Left forelimb (tissue), 1 donor: ENCODE results near the gene CTSC.
"Not testable (repeated sequence)": the region's sequence is repeated elsewhere in the genome, so short reads cannot be mapped to it uniquely, and the experiment has no call there.

Source experiments
- DNase-seq: peaks from one replicate; pipeline ENCODE4 v3.0.0-alpha.2; 2018; ENCODE audit warnings: low spot score

CTSC gene

DNA sequence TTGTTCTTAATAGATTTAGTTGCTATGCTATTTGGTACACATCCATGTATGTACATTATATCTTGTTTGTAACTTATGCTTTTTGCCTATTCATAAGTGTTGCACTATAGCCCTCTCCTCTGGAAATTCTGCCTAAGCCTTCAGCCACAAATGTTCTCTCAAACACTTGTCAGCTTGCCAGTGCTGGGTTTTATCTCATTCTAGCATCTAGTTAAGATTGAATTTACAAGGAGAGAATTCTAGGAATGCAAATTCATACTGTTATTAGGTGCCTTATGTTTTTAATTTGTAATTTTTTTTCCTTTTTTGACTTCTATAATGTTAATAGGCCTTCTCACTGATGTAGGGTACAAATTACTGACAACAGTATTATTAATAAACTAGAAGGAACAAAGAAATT lies 14.6 kb upstream of the CTSC start:
- no peak for DNase-seq

DNA sequence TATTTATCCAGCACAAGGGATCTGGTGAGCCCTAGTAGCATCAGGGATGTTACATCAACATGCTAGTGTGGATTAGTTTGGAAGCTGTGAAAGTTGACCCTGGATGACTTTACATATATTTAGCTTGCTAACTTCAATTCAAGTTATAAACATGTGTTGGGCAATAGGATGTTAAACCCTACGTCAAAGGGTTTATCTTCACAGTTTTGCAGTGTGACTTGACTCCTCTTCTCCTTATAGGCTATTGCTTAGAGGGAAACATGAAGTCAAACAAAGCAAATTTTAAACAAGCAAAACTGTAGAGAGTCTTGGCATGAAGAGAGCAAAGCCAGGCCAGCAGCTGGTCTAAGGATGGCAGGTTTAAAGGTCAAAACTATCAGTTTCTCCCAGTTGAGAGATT lies 11.3 kb upstream of the CTSC start:
- DNase-seq: no peak

DNA sequence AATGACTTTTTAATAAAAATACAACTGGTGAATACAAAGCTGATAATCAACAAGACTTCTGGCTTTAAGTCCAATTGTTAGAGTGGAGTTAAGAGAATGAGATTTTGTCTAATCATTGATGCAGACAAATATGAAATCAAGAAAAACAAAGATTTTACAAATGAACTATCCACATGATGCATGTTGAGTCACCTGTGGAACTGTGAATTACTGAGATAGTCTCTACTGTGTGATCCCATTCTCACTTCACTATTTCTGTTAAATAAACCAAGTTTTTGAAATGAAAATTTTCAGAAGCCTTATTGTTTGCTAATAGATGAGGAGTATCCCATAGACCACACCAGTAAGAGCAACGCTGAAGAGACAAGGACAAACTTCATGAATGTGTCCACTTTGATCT lies 8.4 kb upstream of the CTSC start:
- DNase-seq: no peak

DNA sequence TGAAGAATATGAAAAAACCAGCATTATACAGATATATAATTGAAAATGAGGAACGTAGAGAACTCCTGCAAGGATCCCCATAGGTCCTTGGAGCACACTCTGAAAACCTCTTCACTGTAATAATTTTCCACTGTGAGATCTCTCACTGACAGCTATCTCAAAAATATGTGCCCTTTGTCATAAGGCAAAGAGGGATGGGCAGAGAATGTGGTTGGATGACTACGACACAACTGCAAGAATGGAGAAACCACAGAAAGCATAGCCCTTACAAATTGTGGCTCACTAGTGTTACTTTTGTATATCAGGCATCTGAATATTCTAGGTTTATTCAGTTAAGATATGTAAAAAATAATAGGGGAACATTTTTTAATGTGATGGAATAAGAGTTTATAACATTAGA lies 7.9 kb upstream of the CTSC start:
- DNase-seq: no peak

DNA sequence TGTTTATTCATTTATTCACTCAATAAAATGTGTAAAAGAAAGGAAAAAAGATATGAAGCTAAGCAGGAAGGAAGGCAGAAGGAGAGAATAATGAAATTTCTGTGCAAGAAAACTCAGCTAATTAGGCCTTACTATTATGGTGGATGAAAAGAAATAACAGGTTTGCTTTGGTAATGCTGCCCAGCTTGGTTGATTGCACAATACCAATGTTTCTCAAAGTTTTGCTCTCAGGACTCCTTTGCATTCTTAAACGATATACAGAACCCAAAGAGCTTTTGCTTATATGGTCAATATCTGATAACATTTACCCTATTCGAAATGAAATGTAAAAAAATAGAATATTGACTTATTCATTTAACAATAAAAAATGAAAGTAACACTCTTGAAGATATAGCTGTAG lies 7.3 kb upstream of the CTSC start:
- DNase-seq: no peak

DNA sequence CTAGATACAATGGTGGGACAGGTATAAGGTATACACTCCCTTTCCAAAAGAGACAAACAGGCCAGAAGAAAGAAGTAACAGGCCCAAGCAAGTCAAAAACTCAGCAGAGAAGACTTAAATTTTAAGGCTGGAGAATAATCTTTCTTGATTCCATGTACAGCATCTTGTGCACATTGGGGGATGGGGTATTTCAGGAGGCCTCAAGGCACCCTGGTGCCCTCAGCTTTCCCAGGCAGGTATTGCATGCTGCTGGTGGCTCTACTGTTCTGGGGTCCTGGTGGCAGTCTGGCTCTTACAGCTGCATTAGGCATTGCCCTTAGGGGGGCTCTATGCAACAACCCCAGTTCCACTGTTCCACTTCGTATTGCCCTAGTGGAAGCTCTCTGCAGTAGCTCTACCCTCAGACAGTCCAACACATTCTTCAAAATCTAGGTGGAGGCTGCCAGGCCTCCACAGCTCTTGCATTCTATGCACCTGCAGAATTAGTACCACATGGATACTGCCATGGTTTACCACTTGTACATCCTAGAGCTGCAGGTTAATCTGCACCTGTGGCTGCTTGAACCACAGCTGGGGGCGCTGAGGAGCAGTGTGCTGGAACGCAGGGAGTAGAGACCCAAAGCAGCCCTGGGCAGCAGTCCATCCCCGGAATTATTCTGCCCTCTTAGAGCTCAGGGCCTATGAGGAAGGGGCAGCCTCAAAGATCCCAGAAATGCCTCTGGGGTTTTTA lies 4.2 kb upstream of the CTSC start:
- DNase-seq: no peak

DNA sequence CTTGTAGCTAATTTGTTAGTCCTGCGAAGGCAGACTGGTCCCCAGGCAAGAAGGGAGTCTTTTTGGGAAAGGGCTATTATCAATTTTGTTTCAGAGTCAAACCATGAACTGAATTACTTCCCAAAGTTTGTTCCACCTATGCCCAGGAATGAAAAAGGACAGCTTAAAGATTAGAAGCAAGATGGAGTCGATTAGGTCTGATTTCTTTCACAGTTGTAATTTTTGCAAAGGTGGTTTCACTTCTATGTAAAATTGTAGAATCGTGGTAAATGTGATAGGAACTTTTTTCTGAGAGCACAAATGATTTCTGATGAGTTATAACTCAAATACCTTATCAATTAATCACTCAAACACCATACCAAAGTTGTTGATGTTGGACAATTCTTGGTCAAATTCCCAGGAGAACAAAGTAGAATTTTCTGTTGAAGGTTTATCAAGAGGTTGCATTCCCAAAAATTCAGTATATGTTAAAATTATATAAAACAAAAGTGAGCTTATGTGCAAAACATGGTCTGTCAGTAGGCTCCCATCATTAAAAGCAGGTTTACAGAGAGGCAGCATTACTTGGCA lies 2.9 kb upstream of the CTSC start:
- no peak for DNase-seq

DNA sequence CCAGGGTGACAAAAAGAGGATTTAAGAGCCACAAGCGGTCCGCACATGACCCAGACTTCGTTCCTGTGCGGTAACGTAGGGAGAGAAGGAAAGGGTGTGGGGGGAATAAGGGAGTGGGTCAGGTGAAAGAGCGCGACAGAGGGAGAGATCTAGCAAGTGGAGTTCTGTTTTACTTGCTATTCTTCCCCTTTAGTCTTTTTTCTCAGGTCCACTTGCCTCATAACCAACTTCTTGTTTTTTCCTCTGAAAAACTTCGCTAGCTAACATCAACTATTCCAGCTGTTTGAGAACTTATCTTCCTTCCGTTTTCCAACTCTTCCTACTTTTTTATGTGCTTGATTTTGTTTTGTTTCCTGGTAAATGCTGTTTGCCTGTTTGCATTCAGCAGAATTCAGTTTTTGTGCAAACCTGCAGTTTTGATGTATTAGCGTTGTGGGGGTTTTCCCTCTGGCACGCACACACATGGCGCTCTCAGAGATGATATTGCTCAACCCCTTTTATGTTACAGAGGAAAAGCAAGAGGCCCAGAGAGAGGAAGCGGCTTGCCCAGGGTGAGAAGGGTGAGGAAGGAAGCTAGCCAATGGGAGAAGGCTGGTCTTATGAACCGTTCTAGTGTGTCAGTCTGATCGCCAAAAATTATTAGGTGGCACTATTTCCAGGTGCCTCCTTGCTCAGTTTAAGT lies 592 bp upstream of the CTSC start:
- no peak for DNase-seq

DNA sequence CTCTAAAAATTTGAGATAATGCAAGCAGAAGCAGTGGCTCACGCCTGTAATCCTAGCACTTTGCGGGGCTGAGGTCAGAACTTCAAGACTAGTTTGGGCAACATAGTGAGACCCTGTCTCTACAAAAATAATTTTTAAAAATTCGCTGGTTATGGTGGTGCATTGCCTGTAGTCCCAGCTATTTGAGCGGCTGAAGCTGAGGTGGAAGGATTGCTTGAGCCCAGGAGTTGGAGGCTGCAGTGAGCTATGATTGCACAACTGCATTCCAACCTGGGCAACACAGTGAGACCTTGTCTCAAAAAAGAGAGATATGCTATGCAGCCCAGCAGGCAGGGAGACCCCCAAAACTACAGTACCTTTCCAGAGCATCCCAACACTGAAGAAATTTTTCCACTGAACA lies 2.3 kb downstream of the CTSC start:
- no peak for DNase-seq

DNA sequence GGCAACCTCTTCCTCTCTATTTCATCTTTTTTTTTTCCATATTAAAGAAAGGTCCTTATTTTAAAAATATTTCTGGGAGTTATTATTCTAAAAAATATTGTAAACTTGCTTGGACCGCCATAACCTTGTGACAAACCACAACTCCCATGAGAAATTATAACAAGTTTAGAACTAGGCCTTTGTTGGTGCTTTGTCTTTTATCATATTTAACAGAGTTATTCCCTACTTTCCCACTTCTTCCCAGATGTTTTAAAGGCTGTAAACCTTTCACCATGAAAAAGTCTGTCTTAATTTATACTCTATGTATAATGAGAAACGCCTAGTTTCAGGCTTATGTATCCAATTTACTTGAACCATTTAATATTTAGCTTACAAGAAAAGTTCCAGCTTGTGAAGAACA lies 3.7 kb downstream of the CTSC start:
- DNase-seq: no peak

DNA sequence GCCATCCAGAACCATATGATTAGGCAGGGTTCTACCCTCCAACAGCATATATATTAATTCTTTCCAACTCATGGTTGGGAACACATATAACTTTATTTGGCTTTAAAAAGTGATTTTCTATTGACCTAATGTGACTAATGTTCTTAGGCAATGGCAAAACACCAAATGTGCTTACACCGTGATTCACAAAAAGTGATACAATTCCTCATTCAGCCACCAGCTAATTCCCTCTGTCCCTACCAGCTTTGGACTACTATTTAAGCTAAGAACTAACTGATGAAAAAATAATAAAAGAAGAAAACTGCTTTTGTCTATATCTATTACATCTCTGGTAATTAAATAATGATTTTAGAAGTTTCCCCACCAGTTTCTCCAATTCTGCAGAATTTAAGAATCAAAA lies 4.7 kb downstream of the CTSC start:
- no peak for DNase-seq

DNA sequence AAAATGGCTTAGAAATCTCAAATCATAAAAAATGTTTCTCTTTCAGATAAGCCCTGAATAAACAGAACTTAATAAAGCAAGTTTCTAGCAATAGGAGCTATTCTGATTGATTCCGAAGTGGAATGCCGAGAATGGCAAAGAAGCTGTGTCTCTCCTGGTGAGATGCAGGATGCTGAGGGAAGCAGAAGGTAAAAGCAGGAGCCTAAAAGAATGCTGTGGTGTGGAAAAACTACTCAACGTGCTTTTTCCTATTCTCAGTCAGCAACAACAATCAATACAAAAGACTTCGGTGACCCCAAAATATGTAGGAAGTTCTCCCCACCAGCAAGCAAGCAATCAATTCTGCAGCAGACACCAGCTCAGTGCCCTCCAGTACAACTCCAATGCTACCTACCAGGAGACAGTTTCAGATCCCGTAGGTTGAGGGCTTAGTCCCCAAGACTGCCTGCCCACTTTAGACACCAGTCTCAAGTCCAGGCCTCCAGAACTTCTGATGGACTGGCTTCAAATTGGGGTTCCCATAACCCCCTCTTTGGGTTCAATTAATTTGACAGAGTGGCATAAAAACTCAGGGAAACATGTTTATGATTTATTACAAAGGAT lies 6.6 kb downstream of the CTSC start:
- no peak for DNase-seq

DNA sequence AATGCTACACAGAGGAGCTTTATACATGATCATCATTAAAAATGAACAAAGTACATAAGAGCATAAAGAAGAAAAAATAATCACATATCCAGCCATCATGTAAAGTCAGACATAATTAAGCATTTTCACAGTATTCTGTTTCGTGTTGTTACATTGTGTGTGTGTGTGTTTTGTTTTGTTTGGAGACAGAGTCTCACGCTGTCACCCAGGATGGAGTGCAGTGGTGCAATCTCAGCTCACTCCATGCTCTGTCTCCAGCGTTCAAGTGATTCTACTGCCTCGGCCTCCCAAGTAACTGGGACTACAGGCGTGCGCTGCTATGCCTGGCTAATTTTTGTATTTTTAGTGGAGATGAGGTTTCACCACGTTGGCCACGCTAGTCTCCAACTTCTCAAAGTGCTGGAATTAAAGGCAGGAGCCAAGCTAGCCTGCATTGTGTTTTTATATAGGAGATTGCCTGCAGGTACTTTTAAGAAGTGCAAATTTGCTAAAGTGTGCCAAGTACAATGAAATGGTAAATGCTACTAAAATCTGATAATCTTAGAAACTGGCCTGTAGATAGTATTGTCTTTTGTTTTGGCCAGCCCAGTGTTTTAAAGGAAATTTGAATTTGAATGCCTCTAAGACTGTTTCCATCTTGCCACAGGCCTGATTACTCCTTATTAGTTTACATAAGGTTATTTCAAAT lies 7.8 kb downstream of the CTSC start:
- DNase-seq: no peak

DNA sequence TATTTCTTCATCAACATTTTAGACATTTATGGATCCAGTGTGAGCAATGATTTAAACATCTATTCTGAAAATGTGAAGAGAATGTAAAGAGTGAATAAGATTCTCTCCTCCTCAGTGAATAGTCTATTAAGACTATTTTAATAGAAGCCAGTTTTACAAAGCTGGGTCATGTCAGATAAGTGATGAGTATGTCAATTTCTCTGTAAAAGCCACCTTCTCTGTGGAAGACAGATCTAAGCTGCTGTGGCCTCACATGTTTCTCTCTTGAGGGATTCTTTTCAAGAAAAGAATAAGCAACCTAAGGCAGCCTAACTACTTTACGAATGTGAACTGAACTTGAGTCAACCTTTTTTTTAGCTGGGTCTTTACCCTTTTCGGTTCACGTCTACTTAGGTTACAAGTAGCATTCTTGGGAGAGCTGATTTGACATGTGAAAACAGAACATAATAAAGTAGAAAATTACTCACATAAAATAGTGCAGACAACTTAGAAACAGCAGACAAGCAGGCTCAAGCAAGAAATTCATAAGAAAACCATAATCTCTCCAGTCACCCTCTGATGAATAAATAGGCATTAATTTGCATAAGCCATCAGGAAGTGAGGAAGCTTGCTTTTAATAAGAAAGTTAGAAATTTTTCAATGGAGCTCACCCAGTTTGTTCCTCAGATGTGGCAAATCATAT lies 9.9 kb downstream of the CTSC start:
- DNase-seq: no peak

DNA sequence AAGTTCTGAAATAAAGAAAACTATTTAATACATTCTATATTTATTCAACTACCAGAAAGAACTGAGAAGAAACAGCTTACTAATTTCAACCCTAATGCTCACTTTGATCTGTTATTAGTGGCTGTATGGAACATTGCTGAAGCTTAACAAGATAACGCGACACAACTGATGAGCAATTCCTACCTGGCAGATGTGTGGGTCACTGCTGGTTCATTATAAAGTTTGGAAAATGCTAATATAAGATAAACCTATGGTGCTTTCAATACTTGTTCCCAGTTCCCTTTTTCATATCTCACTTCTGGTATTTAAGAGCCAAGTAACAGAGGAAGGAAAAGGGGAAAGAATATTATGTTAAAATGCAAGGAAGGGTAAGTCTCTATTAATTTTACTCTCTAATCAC lies 10.5 kb downstream of the CTSC start:
- no peak for DNase-seq

DNA sequence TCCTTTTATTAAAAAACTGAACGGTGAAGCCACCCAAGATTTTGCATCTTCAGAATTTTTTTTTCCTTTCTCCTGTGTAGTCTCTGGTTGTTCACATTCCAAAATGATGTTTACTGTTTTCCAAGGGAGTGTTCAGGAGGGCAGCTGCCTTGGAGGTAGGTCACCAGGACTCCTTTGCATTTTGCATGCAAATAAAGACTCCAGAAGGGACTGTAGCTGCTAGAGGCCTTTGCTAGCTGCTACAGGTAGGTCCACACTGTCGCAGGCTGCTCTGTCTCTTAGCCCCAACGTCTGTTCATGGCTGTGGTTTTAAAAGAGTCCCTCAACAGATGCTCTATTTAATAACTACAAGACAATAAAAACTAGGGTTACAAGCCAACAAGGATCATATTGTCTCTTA lies 11.4 kb downstream of the CTSC start:
- DNase-seq: no peak

DNA sequence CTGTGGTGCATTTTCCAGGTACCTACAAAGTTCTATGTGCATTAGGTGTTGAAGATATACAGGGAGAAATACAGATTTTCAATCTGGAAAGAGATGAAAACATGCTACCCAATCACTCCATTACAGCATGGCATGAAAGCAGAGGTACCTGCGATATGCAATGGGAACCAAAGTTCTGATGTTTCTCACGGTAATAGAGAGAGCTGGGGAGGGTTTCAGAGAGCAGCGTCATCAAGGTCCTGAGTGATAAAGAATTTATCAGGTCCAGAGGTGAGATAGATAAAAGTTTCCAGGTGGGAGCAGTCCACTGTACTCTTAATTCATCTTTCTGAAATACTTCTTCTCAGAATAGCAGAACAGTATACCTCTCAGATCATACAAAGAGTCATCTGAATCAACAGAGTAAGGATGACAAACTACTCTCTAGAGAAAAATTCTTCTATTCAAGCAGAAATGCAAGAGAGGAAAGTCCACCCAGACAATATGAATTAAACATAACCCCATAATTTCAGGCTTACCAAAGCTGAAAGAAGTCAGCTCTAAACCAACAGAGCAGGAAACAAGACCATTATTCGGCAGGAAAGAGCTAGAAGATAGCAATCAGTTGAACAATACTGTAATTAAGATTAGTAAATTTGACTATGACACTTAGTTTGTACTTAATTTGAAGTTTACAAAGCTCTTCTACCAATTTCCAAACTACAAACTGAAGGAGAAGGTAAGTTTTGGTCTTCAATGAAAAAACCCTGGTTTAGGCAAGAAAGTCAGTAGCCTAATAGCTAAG lies 12.8 kb downstream of the CTSC start:
- no peak for DNase-seq

DNA sequence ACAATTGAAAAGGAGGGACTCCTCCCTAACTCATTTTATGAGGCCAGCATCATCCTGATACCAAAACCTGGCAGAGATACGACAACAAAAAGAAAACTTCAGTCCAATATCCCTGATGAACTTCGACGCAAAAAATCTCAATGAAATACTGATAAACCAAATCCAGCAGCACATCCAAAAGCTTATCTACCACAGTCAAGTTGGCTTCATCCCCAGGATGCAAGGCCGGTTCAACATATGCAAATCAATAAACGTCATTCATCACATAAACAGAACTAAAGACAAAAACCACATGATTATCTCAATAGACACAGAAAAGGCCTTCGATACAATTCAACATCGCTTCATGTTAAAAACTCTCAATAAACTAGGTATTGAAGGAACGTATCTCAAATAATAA lies 14.7 kb downstream of the CTSC start:
- DNase-seq: not testable (repeated sequence)

DNA sequence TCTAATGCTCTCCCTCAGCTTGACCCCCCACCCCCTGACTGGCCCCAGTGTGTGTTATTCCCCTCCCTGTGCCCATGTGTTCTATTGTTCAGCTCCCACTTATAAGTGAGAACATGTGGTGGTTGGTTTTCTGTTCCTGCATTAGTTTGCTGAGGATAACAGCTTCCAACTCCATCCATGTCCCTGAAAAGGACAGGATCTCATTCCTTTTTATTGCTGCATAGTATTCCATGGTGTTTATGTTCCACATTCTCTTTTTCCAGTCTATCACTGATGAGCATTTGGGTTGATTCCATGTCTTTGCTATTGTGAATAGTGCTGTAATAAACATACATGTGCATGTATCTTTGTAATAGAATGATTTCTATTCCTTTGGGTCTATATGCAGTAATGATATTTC lies 16.1 kb downstream of the CTSC start:
- DNase-seq: not testable (repeated sequence)

DNA sequence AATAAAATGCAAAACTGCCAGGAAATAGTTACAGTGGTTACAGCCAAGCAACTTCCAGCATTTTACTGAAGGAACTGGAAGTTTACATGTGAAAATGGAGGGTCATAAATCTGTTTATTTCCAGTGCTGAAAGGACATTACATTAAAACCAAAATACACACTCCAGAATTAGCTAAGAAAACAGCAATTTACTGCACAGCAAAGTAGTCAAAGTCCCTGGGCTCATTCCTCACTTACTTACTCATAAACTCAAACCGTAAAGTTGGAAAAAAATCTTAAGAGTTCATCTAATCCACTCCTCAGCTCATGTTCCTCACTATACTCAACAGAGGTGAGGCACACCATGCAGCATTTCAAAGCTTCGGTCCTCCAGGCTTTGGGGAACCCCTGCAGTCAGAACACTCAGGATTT lies 17.4 kb downstream of the CTSC start:
- DNase-seq: no peak

DNA sequence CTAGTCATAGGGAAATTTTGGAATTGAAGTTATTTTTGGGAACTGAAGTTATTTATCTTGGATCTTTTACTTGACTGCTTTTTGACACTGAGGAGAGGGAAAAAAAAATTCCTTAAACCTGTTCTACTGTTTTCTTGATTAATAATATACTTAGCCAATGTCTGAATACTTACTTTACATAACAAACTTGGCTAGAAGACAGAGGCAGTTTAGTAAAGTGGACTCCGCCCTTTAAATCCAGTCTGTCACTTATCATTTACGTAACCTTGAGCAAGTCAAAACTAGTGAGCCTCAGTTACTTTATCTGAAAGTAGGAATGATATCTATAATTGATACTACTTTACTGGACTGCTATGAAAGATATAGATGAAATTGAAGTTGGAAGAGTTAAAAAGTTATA lies 19.5 kb downstream of the CTSC start:
- no peak for DNase-seq
